Activated CD8-positive, alpha-beta T cell treated with anti-CD3 and anti-CD28 coated beads, Interleukin-2, amount 10 ng/mL, durations not matched to agents 7 days and 5 days (primary cell): ENCODE data around the gene RECQL5. TPM values are rescaled to one million over a fixed set of nuclear protein-coding genes. Genes with fewer than 3 reads are reported as not detected.

Source experiments
- ATAC-seq: fragments of 150-1000 bp; cut with Tn5 transposase; one replicate; pipeline ENCODE4 v1.10.0; 2021; ENCODE audit warnings: moderate library complexity
- CTCF ChIA-PET: fragments of 350-600 bp; sonication (Branson Sonifier 250); formaldehyde crosslinking; loops from one replicate; lab custom pipeline; 2021; ENCODE audit warnings: antibody characterized with exemption; lab: Charles Lee
- POLR2A ChIA-PET: fragments of 350-600 bp; sonication (Branson Sonifier 250); formaldehyde crosslinking; loops from one replicate; lab custom pipeline; 2021; ENCODE audit warnings: antibody characterized with exemption; lab: Charles Lee
- DNase-seq: peaks from one replicate; pipeline ENCODE4 v3.0.0-alpha.2; 2020
- H3K27ac Mint-ChIP-seq: one replicate; pipeline ENCODE4 v1.8.0; 2021; ENCODE audit warnings: mild to moderate bottlenecking, mixed read lengths
- H3K27me3 Mint-ChIP-seq: one replicate; pipeline ENCODE4 v1.8.0; 2021; ENCODE audit warnings: low read depth, mixed read lengths
- H3K36me3 Mint-ChIP-seq: one replicate; pipeline ENCODE4 v1.8.0; 2021; ENCODE audit warnings: low read depth, mixed read lengths
- H3K4me1 Mint-ChIP-seq: one replicate; pipeline ENCODE4 v1.8.0; 2021; ENCODE audit warnings: low read depth, mixed read lengths
- H3K4me3 Mint-ChIP-seq: one replicate; pipeline ENCODE4 v1.8.0; 2021; ENCODE audit warnings: mild to moderate bottlenecking, mixed read lengths
- H3K9me3 Mint-ChIP-seq: one replicate; pipeline ENCODE4 v1.8.0; 2022; ENCODE audit warnings: mixed read lengths; ENCODE audit not compliant: insufficient read depth
- total RNA-seq, 2 experiments: library from RNA; stranded (reverse); gene quantifications; one replicate each; pipeline ENCODE4 v1.2.3, GENCODE V29; 2021

RECQL5 gene
- total RNA-seq, 2 experiments from 2014 or later, result 37.6 to 43.9 TPM

- no peak overlapping the region for H3K27ac Mint-ChIP-seq
- no peaks in the 10 kb centered on the region for H3K4me1 Mint-ChIP-seq
- ChIA-PET POLR2A (no interaction called here), CTCF (interaction anchor here (1.3 to 2.3 kb wide), 4 partner anchors 16 to 137 kb away, joined by 3 to 17 read pairs (median 4); partner anchors contain the start of gene SMIM5)
- H3K9me3 Mint-ChIP-seq, result no peaks in the 10 kb centered on the region
- no peaks in the 10 kb centered on the region for H3K27me3 Mint-ChIP-seq
- H3K4me3 Mint-ChIP-seq, result no peak overlapping the region
- no peak for DNase-seq
- no peaks in the 10 kb centered on the region for H3K36me3 Mint-ChIP-seq
- no peak for ATAC-seq
These were observed 50.3 kb downstream of the RECQL5 start for GRCh38 chr17:75616521-75617122.

DNA sequence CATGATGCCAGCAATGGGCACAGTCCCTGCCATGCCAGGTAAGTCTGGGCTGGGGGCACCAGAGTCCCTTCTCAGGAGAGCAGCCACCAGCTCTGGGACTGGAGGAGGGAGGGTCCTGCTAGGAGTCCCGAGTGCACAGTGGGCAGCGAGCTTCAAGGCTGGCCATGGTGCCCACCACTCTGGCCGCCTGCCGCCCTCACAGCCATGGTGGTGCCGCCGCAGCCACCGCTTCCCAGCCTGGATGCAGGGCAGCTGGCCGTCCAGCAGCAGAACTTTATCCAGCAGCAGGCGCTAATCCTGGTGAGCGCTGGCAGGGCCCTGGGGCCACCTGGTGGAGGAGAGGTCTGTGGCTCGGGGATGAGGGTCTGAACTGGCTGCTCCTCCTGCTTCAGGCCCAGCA is 51.7 kb downstream of the RECQL5 start:
- ATAC-seq, result no peak
- DNase-seq, result no peak
- POLR2A ChIA-PET, result no interaction called here
- Mint-ChIP-seq H3K4me3 (no peak overlapping the region), H3K9me3 (no peaks in the 10 kb centered on the region), H3K27ac (no peak overlapping the region), H3K36me3 (no peaks in the 10 kb centered on the region), H3K4me1 (no peaks in the 10 kb centered on the region), H3K27me3 (no peaks in the 10 kb centered on the region)
- CTCF ChIA-PET, result interaction anchor here (0.6 kb wide), 1 partner anchor 18 kb away, joined by 3 read pairs; the partner anchor contains the start of gene SMIM5

DNA sequence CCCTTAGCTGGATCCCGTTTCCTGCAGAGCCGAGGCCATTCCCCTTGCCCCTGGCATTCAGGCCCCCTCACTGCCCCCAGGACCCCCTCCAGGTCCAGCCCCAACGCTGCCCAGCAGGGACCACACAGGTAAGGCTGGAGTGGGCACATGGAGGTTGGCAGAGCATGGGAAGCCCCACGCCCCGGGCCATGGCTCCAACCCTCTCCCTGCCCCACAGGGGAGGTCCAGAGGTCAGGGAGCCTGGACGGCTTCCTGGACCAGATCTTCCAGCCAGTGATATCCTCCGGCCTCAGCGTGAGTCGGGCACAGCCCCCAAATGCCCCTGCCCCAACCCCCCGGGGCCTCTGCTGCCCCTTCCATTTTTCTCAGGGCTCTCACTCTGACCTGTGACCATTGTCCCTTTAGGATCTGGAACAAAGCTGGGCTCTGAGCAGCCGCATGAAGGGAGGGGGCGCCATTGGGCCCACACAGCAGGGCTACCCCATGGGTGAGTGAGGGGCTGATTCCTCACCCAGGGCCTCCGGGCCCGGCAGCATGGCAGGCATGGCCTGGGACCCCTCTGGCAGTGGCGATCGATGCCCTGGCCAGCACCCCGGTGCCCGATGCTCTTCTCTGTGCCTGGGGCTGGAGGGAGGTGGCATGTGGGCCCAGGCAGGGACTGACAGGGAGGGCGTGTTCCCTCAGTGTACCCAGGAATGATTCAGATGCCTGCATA is 52.2 kb downstream of the RECQL5 start:
- POLR2A ChIA-PET, result no interaction called here
- ATAC-seq (no peak), DNase-seq (no peak)
- Mint-ChIP-seq H3K9me3 (no peaks in the 10 kb centered on the region), H3K36me3 (no peaks in the 10 kb centered on the region), H3K27ac (no peak overlapping the region), H3K4me3 (no peak overlapping the region), H3K27me3 (no peaks in the 10 kb centered on the region), H3K4me1 (no peaks in the 10 kb centered on the region)
- CTCF ChIA-PET, result interaction anchor here (0.6 to 4.6 kb wide), 2 partner anchors 13 to 19 kb away, joined by 3 to 21 read pairs; partner anchors contain the start of gene SMIM5

DNA sequence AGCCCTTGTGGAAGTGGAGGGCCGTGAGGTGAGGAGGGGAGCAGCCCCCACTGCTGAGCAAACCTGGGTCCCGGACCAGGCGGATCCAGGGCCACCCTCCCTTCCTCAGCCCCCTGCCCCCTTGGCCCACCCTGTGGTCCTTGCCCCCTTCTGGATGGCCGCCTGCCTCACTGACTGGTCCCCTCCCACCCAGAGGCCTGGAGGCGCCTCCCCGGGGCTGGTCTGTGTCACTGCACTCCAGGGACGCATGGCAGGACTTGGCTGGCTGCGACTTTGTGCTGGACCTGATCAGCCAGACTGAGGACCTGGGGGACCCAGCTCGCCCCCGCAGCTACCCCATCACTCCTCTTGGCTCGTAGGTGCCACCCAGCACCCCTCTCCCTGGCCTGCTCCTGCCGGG is 52.9 kb downstream of the RECQL5 start:
- no peak for DNase-seq
- H3K4me1 Mint-ChIP-seq, result no peaks in the 10 kb centered on the region
- H3K27me3 Mint-ChIP-seq, result no peaks in the 10 kb centered on the region
- no peak for ATAC-seq
- H3K9me3 Mint-ChIP-seq, result no peaks in the 10 kb centered on the region
- ChIA-PET CTCF (interaction anchor here (4.6 kb wide), 1 partner anchor 12 kb away, joined by 21 read pairs; no protein-coding TSS in a partner anchor), POLR2A (no interaction called here)
- no peaks in the 10 kb centered on the region for H3K36me3 Mint-ChIP-seq
- no peak overlapping the region for H3K27ac Mint-ChIP-seq
- H3K4me3 Mint-ChIP-seq, result no peak overlapping the region

- ATAC-seq, result no peak
- Mint-ChIP-seq H3K9me3 (no peaks in the 10 kb centered on the region), H3K36me3 (no peaks in the 10 kb centered on the region), H3K27me3 (no peaks in the 10 kb centered on the region), H3K27ac (no peak overlapping the region), H3K4me3 (no peak overlapping the region), H3K4me1 (no peaks in the 10 kb centered on the region)
- DNase-seq, result no peak
- ChIA-PET POLR2A (interaction anchor here (0.8 kb wide), 1 partner anchor 54 kb away, joined by 3 read pairs; the partner anchor contains the start of genes RECQL5 and SAP30BP), CTCF (interaction anchor here (2.3 to 4.6 kb wide), 2 partner anchors 11 to 20 kb away, joined by 6 to 21 read pairs; partner anchors contain the start of gene SMIM5)
These were observed 53.9 kb downstream of the RECQL5 start for GRCh38 chr17:75612906-75613626.

GRCh38 chr17:75611851-75612429 is 55.0 kb downstream of the RECQL5 start:
- ChIA-PET POLR2A (no interaction called here), CTCF (interaction anchor here (1.1 to 4.6 kb wide), 3 partner anchors 10 to 138 kb away, joined by 3 to 21 read pairs (median 6); partner anchors contain the start of gene SMIM5)
- H3K9me3 Mint-ChIP-seq, result no peaks in the 10 kb centered on the region
- no peaks in the 10 kb centered on the region for H3K36me3 Mint-ChIP-seq
- peaks cover 2% of the 10 kb centered on the region for H3K4me1 Mint-ChIP-seq
- H3K27ac Mint-ChIP-seq, result no peak overlapping the region
- no peak for ATAC-seq
- no peak overlapping the region for H3K4me3 Mint-ChIP-seq
- no peak for DNase-seq
- H3K27me3 Mint-ChIP-seq, result no peaks in the 10 kb centered on the region

GRCh38 chr17:75610103-75610984 is 56.6 kb downstream of the RECQL5 start:
- ChIA-PET CTCF (interaction anchor here (0.6 to 4.6 kb wide), 2 partner anchors 9 to 390 kb away, joined by 3 to 21 read pairs; no protein-coding TSS in a partner anchor), POLR2A (no interaction called here)
- Mint-ChIP-seq H3K27ac (no peak overlapping the region), H3K4me1 (peaks cover 2% of the 10 kb centered on the region), H3K36me3 (no peaks in the 10 kb centered on the region), H3K27me3 (no peaks in the 10 kb centered on the region), H3K9me3 (no peaks in the 10 kb centered on the region), H3K4me3 (no peak overlapping the region)
- no peak for ATAC-seq
- DNase-seq, result no peak

DNA sequence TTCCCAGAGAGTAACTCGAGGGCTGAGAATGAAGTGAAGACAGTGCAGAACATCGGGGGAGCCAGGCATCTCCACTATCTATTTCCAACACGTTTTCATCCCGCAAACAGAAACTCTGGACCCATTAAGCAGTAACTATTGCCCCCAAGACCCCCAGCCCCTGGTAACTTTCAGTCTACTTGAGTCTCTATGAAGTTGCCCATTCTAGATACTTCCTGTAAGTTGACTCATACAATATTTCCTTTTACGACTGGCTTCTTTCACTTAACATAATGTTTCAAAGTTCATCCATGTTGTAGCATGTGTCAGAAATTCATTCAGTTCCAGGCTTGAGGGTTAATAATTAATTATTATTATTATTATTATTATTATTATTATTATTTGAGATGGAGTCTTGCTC is 59.9 kb downstream of the RECQL5 start:
- H3K27ac Mint-ChIP-seq, result no peak overlapping the region
- H3K27me3 Mint-ChIP-seq, result no peaks in the 10 kb centered on the region
- H3K9me3 Mint-ChIP-seq, result no peaks in the 10 kb centered on the region
- POLR2A ChIA-PET, result no interaction called here
- CTCF ChIA-PET, result interaction anchor here (2.6 kb wide), 1 partner anchor 26 kb away, joined by 14 read pairs; the partner anchor contains the start of gene SMIM5
- H3K4me3 Mint-ChIP-seq, result no peak overlapping the region
- no peaks in the 10 kb centered on the region for H3K36me3 Mint-ChIP-seq
- no peak for ATAC-seq
- no peak for DNase-seq
- peaks cover 5% of the 10 kb centered on the region for H3K4me1 Mint-ChIP-seq

GRCh38 chr17:75605790-75606189 is 61.2 kb downstream of the RECQL5 start:
- ChIA-PET CTCF (no interaction called here), POLR2A (no interaction called here)
- DNase-seq, result no peak
- Mint-ChIP-seq H3K4me1 (peaks cover 7% of the 10 kb centered on the region), H3K4me3 (no peak overlapping the region), H3K9me3 (no peaks in the 10 kb centered on the region), H3K36me3 (no peaks in the 10 kb centered on the region), H3K27me3 (no peaks in the 10 kb centered on the region), H3K27ac (no peak overlapping the region)
- ATAC-seq, result no peak

- peaks cover 7% of the 10 kb centered on the region for H3K4me1 Mint-ChIP-seq
- POLR2A ChIA-PET, result interaction anchor here (1.0 kb wide), 1 partner anchor 20 kb away, joined by 3 read pairs; no protein-coding TSS in a partner anchor
- no peak overlapping the region for H3K4me3 Mint-ChIP-seq
- ATAC-seq (no peak), DNase-seq (no peak)
- no peak overlapping the region for H3K27ac Mint-ChIP-seq
- H3K9me3 Mint-ChIP-seq, result no peaks in the 10 kb centered on the region
- CTCF ChIA-PET, result interaction anchor here (1.1 to 6.3 kb wide), 3 partner anchors 28 to 145 kb away, joined by 3 to 56 read pairs (median 5); partner anchors contain the start of gene SMIM5
- H3K27me3 Mint-ChIP-seq, result no peaks in the 10 kb centered on the region
- no peaks in the 10 kb centered on the region for H3K36me3 Mint-ChIP-seq
These were observed 62.8 kb downstream of the RECQL5 start for GRCh38 chr17:75604034-75604695.
